ENCODE measurements around the gene NUP62. TPM values are rescaled to one million over a fixed set of nuclear protein-coding genes. Genes with fewer than 3 reads are reported as not detected.

The NUP62 gene
- total RNA-seq, 1 experiment from 2014 or later, result 127 TPM

DNA sequence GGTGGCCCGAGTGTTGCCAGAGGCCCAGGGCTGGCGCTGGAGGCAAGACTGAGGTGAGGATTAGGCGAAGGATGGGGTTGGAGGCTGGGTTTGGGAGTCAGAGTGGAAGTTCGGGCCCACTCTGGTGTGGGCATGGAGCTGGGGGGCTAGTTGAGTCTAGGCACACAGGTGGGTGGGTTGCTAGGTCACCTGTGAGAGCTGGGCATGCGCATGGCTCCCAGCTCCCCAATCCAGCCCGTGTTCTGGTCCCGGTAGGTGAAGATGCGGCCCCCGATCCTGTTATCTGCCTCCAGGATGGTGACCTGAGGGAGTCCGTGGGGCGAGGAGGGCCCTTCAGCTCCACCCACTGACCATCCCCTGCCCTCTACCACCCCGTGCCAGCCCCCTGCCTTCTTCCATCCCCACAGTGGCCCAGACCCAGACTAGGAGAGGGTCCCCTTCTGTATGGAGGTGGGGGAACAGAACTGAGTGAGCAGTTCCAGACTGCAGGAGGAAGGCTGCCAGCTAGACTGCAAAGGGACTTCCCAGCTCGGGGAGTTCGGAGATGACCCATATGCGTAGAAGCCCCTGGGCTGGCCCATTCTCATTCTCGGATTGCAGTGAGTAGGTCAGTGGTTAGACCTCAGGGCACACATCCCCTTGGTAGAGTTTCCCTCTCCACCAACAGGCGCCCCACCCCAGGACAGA, 34.3 kb downstream of the NUP62 start:
- Histone ChIP-seq H3K4ac (ENCODE audit: low read depth, low read length) (no peak overlapping the region), H4K8ac (replicated peaks; ENCODE audit: insufficient read length, low read depth, low read length) (no peak overlapping the region), H3K4me1 (ENCODE audit: insufficient read depth, low read length) (no peaks in the 10 kb centered on the region), H2BK20ac (ENCODE audit: low read depth, low read length, poor library complexity, severe bottlenecking) (no peak overlapping the region), H3K18ac (ENCODE audit: insufficient read length, low read depth, low read length) (no peak overlapping the region), H2BK120ac (ENCODE audit: low read depth, low read length, poor library complexity, severe bottlenecking) (no peak overlapping the region), H3K27me3 (ENCODE audit: insufficient read depth, low read length) (no peaks in the 10 kb centered on the region), H2BK5ac (ENCODE audit: insufficient read length, low read length) (no peak overlapping the region), H3K79me2 (ENCODE audit: insufficient read depth, low read length) (no peaks in the 10 kb centered on the region), H3K4me2 (ENCODE audit: insufficient read depth, insufficient read length, low read length) (no peak overlapping the region), H3K23ac (ENCODE audit: insufficient read length, low read depth, low read length) (no peak overlapping the region), H3K56ac (ENCODE audit: insufficient read length, low read depth, low read length) (no peak overlapping the region), H3K9ac (ENCODE audit: extremely low read depth, insufficient read length, low read length) (no peak overlapping the region), H2BK15ac (ENCODE audit: low read depth, low read length) (no peak overlapping the region), H4K20me1 (ENCODE audit: control insufficient read depth, insufficient read depth, insufficient read length) (peaks cover 5% of the 10 kb centered on the region), H3K27ac (ENCODE audit: insufficient read length, low read depth, low read length) (no peak overlapping the region), H3T11ph (ENCODE audit: low read length) (no peak overlapping the region), H3K79me1 (ENCODE audit: insufficient read depth, low read depth, low read length, poor library complexity, severe bottlenecking) (no peaks in the 10 kb centered on the region), H4K91ac (ENCODE audit: insufficient read length, low read depth, low read length) (no peak overlapping the region), H2AK5ac (ENCODE audit: insufficient read length, low read length) (no peak overlapping the region), H3K23me2 (ENCODE audit: insufficient read length, low read depth, low read length, poor library complexity, severe bottlenecking) (peaks cover 3% of the 10 kb centered on the region), H3K9me3 (ENCODE audit: control insufficient read depth, low read depth, low read length) (no peaks in the 10 kb centered on the region), H2AFZ (ENCODE audit: low read length) (no peak overlapping the region), H3K14ac (ENCODE audit: insufficient read depth, low read length) (no peak overlapping the region), H4K5ac (ENCODE audit: insufficient read length, low read depth, low read length) (no peak overlapping the region), H2BK12ac (ENCODE audit: insufficient read length, low read depth, low read length) (no peak overlapping the region)
- no peak for TF ChIP-seq CTCF (conservative IDR thresholded peaks at IDR 0.05)
- H3K27ac Mint-ChIP-seq, result no peak overlapping the region
- DNase-seq, result no peak
- WGBS (ENCODE audit: extremely low coverage, insufficient read length, low lambda C conversion rate), result no CpG with 5 or more reads among the region's 17 CpGs
- no peaks in the 10 kb centered on the region for H3K9me3 Mint-ChIP-seq
- no peak overlapping the region for H3K4me3 Mint-ChIP-seq
- H3K27me3 Mint-ChIP-seq (ENCODE audit: low read depth), result peaks cover 53% of the 10 kb centered on the region
- H3K4me1 Mint-ChIP-seq, result peaks cover 11 to 34% of the 10 kb centered on the region in 2 experiments
- H3K36me3 Mint-ChIP-seq (ENCODE audit: insufficient read depth in 1 of 3, low read depth in 3 of 3), result no peaks in the 10 kb centered on the region; a peak in 1 of 7 replicates
